ENCODE data around the gene RNASEH2C.
"Not testable (repeated sequence)": the region's sequence is repeated elsewhere in the genome, so short reads cannot be mapped to it uniquely, and the experiment has no call there.

RNASEH2C gene

DNA sequence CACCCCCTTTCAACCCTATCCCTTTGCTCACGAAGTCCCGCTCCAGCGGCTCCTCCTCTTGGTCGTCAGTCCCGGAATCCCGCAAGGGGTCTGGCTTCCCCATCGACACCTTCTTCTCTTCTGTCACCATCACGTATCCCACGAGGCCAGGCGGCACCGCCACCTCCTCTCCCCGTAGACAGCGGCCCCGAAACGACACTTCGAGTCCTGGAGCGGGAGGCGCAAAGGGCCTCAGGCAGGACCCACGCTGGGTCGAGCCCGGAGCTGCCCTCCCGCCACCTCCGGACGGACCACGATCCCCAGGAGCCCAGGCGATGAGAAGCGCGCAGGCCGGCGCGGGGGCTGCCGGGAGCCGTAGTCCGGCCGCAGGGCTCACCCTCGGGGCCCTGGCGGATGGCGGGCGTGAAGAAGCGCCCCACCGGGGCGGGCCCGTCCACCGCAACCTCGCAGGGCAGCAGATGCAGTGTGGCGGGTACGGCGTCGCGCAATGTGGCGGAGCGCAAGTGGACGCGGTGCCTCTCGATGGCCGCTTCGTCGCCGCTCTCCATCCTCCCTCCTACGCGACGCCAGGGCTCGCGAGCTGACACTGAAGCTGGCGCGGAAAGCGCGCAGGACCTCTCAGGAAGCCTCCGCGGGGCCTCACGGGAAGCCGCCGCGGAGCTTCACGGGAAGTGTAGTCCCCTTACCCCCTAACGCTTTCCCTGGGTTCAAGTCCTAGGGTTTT is at the start of gene RNASEH2C:
Gene RNASEH2C (minus strand): TSS at position 588 of the 724 bp plus-strand sequence. CDS start 40 bp downstream, at position 548.
- DNase-seq (ENCODE audit: low read depth): peak; percentile 76

DNA sequence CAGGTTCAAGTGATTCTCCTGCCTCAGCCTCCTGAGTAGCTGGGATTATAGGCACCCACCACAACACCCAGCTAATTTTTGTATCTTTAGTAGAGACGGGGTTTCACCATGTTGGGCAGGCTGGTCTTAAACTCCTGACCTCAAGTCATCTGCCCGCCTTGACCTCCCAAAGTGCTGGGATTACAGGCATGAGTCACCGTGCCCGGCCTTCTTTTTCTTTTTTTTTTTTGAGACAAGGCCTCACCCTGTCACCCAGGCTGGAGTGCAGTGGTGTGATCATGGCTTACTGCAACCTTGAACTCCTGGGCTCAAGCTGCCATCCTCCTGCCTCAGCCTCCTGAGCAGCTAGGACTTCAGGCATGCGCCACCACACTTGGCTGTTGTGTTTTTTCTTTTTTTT is 47.2 kb upstream of the RNASEH2C start:
- not testable (repeated sequence) for DNase-seq (ENCODE audit: low read depth)

DNA sequence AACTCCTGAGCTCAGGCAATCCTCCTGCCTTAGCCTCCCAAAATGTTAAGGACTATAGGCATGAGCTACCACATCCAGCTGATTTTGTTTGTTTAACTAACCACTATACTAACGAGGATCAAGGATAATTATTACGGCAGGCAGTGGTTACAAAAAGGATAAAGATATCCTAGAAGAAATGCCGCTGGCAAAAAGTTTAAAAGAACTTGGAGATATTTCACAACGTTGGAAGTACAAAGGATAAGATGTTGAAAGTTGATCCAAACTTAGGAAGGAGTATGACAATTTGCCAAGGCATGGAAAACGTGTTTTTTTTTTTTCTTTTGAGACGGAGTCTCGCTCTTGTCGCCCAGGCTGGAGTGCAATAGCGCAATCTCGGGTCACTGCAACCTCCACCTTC is 46.8 kb upstream of the RNASEH2C start:
- no peak for DNase-seq (ENCODE audit: low read depth)

DNA sequence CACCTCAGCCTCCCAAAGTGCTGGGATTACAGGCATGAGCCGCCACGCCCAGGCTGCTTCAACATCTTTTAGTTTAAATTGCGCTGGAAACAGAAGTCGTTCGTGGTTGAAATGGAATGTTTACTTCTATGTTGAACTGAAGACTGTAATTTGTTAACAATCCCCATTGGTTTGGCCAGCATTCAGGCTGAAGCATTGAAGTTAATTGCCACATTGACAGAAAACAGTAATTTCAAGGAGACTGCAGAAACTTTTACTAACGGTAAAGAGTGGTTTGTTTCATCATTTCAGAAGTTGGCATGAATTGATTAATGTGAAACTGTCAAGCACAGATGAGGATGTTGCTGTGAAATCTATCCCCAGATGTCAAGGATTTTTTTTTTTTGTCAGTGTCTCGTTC is 45.9 kb upstream of the RNASEH2C start:
- no peak for DNase-seq (ENCODE audit: low read depth)

DNA sequence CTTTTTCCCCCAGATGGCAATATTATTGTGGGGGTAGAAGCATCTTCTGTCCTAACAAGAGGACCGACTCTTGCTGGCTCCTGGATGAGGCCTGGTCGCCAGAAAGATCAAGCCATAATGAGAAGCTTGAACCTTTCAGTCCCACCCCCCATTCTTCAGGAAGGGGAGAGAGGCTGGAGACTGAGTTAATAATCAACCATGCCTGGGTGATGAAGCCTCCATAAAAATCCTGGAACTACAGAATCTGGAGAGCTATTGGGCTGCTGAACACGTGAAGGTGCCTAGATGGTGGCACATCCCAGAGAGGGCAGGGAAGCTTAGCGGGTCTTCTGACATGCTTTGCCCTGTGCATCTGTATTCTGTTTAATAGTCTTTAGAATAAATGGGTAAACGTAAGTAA is 43.8 kb upstream of the RNASEH2C start:
- DNase-seq (ENCODE audit: low read depth): no peak

- not testable (repeated sequence) for DNase-seq (ENCODE audit: low read depth)
These were observed 42.2 kb upstream of the RNASEH2C start for GRCh38 chr11:65762816-65763215.

DNA sequence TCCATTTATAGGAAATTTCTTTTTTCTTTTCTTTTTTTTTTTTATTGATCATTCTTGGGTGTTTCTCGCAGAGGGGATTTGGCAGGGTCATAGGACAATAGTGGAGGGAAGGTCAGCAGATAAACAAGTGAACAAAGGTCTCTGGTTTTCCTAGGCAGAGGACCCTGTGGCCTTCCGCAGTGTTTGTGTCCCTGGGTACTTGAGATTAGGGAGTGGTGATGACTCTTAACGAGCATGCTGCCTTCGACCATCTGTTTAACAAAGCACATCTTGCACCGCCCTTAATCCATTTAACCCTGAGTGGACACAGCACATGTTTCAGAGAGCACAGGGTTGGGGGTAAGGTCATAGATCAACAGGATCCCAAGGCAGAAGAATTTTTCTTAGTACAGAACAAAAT is 41.6 kb upstream of the RNASEH2C start:
- not testable (repeated sequence) for DNase-seq (ENCODE audit: low read depth)

DNA sequence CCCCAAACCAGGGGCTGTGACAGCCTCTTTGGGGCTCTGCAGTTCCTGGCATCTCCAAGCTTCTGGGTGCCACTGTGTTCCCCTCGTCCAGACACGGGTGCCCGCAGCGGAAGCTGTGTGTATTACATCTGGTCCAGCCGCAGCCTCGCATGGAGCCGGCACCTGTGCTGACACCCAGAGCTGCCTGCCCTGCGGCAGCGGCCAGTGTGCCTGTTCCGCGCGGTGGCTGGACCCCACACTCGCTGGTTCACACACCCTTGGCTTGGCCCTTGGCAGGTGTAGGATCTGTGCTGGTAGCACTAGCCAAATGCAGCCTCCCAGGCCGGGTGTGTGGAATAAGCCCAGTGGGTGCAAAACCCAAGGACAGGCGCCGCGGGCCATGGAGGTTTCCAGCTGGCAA is 24.5 kb upstream of the RNASEH2C start:
- DNase-seq (ENCODE audit: low read depth): no peak

DNA sequence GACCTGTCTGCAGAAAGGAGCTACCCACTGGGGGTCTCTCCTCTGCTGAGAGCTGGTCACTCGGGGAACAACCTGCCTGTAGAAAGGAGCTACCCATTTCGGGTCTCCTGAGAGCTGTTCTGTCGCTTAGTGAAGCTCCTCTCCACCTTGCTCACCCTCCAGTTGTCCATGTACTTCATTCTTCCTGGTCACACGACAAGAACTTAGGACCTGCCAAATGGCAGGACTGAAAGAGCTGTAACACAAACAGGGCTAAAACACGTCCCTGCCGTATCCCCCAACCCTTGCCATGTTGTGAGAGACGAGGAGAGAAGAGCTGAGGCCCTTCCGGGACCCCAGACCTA is 24.1 kb upstream of the RNASEH2C start:
- DNase-seq (ENCODE audit: low read depth): no peak

- no peak for DNase-seq (ENCODE audit: low read depth)
These were observed 23.6 kb upstream of the RNASEH2C start for GRCh38 chr11:65744026-65744698.

DNA sequence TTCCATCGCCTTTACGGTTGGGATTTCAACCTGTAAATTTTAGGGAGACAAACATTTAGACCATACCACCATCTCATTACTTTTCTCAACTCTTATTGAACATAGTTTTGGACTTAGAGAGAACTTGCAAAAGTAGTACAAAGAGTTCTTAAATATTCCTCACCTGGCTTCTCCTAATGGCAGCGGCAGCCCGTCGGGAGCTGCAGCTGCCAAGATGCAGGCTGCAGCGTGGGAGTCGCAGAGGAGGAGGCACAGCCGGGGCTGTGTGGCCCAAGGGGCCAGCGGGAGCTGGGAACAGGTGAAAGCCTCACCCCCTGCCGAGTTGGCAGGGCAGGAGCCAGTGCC is 23.1 kb upstream of the RNASEH2C start:
- DNase-seq (ENCODE audit: low read depth): no peak

DNA sequence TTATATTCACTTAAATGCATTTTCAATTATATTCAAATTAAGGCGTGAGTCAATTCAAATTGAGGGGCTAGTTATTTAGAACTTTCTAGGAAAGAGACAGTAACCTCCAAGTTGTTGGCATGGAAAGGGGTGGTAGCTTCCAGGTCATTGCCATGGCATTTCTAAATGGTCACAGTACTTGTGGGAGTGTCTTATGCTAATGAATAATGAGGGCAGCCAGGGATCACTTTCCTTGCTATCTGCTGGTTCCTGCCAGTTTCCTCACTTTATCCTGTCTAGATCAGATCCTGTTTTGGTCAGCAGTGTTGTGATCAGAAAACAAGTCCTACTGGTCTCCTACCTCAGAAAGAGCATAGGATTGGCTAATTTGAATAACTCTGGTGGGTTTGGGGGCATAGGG is 21.8 kb upstream of the RNASEH2C start:
- no peak for DNase-seq (ENCODE audit: low read depth)

- no peak for DNase-seq (ENCODE audit: low read depth)
These were observed 20.6 kb upstream of the RNASEH2C start for GRCh38 chr11:65741185-65741584.

DNA sequence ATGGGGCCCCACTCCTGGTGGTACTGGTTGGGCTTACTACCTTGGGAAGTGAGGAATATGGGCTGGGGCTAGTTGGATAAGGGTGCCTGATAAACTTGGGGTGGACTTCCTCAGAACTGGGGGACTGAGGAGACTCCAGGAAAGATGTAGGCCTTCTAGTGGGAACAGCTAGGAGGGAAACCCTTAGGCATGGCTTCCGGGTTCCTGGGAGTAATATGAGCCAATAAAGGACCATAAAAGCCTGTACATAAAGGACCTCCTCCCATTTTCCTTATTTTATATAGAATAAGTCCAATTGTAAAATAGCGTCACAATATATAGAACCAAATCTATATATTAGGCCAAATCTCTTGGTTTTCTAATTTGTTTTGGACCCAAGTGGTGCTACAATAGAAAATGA is 18.4 kb upstream of the RNASEH2C start:
- DNase-seq (ENCODE audit: low read depth): no peak

DNA sequence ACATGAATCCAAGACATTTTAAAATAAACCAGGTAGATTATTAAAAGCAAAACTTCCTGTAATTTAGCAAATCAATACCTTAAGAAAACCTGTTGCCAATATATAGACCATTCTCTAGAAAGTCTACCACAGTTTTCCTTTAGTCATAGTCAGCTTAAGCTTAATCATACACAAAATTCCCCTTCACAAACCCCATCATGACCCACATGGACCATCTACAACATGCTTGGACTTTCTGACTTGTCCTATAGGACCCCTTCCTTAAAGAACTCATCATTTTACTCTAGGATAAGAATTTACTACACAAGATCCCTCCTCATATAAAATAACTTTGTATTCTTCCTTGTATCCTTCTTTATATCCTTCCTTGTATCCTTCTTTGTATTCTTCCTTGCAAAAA is 16.2 kb upstream of the RNASEH2C start:
- no peak for DNase-seq (ENCODE audit: low read depth)

GRCh38 chr11:65735111-65735510 is 14.5 kb upstream of the RNASEH2C start:
- DNase-seq (ENCODE audit: low read depth): not testable (repeated sequence)

DNA sequence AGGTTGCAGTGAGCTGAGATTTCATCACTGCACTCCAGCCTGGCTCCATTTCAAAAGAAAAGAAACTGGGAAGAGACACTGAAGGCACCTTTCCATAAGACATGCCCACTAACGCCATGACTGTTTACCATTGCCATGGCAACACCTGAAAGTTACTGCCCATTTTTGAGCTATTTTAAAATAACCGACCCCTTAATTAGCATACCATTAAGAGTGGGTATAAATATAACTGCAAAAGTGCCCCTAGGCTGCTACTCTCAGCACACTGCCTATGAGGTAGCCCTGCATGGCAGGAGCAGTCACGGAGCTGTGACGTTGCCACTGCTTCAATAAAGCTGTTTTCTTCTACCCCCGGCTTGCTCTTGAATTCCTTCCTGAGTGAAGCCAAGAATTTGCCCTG is 9.9 kb upstream of the RNASEH2C start:
- no peak for DNase-seq (ENCODE audit: low read depth)

DNA sequence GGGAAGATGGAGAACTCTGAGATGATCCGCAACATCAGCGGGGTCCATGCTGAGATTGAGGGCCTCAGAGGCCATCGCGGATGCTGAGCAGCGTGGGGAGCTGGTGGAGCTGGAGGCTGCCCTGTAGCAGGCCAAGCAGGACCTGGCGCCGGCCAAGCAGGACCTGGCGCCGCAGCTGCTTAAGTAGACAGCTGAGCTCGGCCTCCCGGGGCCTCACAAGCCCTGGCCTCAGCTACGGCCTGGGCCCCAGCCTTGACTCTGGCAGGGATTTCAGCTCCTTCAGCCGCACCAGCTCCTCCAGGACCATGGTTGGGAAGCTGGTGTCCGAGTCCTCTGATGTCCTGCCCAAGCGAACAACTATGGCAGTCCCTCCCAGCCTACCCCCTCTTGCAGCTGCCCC is 7.3 kb upstream of the RNASEH2C start:
- DNase-seq (ENCODE audit: low read depth): no peak

GRCh38 chr11:65726660-65727059 is 6.1 kb upstream of the RNASEH2C start:
- DNase-seq (ENCODE audit: low read depth): no peak

- no peak for DNase-seq (ENCODE audit: low read depth)
These were observed 1.7 kb upstream of the RNASEH2C start for GRCh38 chr11:65722261-65722660.

- no peak for DNase-seq (ENCODE audit: low read depth)
These were observed 757 bp downstream of the RNASEH2C start for GRCh38 chr11:65719871-65720210.

- no peak for DNase-seq (ENCODE audit: low read depth)
These were observed 1.6 kb downstream of the RNASEH2C start for GRCh38 chr11:65718964-65719492.

GRCh38 chr11:65718531-65718930 is 2.1 kb downstream of the RNASEH2C start:
- no peak for DNase-seq (ENCODE audit: low read depth)

DNA sequence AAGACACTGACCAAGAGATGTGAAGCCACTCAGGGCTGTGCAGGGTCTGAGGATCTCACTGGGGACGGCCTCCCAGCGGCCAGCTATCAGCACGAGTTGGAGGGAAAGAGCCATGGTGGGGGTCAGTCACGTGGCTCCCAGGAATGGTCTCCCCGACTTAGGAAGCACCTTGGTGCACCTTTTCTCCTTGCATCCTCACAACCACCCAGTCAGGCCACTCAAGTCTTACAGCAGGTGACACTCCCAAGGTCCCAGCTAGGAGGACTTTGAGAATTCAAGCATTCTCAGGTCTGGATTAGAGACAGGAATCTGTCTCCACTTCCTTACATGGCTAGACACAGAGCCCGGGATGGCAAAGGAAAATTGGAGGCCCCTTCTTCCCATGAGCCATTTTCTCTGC is 2.7 kb downstream of the RNASEH2C start:
- DNase-seq (ENCODE audit: low read depth): no peak
